CD14-positive monocyte (primary cell): ENCODE measurements around the gene ZNF784. TPM values are rescaled to one million over a fixed set of nuclear protein-coding genes. Genes with fewer than 3 reads are reported as not detected.
A peak's percentile ranks its signal among the peaks of the same experiment; 100 is the strongest.

Experiments used
- DNase-seq, 3 donors: peaks; one replicate each; pipeline ENCODE4 v3.0.0-alpha.2; 2011 to 2022
- H2AFZ ChIP-seq: 2 replicates; pipeline ENCODE4 v1.6.0; 2012; ENCODE audit warnings: mild to moderate bottlenecking, low read depth, low read length, inconsistent platforms; ENCODE audit not compliant: insufficient read depth, poor library complexity, severe bottlenecking
- H3K27ac ChIP-seq, 2 donors: 1 replicate in 1 of 2; 2 replicates in 1 of 2; pipeline ENCODE4 v1.5.1; 2012 to 2013; ENCODE audit warnings: low read length in 2 of 2, control low read depth in 1 of 2, inconsistent platforms in 1 of 2, low read depth in 1 of 2, mild to moderate bottlenecking in 1 of 2
- H3K27me3 ChIP-seq, 2 donors: one replicate each; pipeline versions ENCODE4 v1.6.0 to v1.6.1; 2011 to 2013; ENCODE audit warnings: low read length in 2 of 2; ENCODE audit not compliant: control insufficient read depth in 2 of 2, insufficient read depth in 2 of 2
- H3K36me3 ChIP-seq, 2 donors: replicated peaks in 1 of 2; 1 replicate in 1 of 2; 2 replicates in 1 of 2; pipeline versions ENCODE4 v1.5.1 to v1.6.1; 2012 to 2013; ENCODE audit warnings: low read length in 2 of 2, control low read depth in 1 of 2, inconsistent platforms in 1 of 2, mild to moderate bottlenecking in 1 of 2; ENCODE audit not compliant: insufficient read depth in 2 of 2, control insufficient read depth in 1 of 2
- H3K4me1 ChIP-seq, 2 donors: 1 replicate in 1 of 2; 2 replicates in 1 of 2; pipeline versions ENCODE4 v1.5.1 to v1.6.1; 2012 to 2013; ENCODE audit warnings: low read length in 2 of 2, control low read depth in 1 of 2, inconsistent platforms in 1 of 2, mild to moderate bottlenecking in 1 of 2, moderate library complexity in 1 of 2; ENCODE audit not compliant: insufficient read depth in 2 of 2, control insufficient read depth in 1 of 2
- H3K4me2 ChIP-seq: replicated peaks from 2 replicates; pipeline ENCODE3; 2012; ENCODE audit warnings: low read length, moderate library complexity, mild to moderate bottlenecking; ENCODE audit not compliant: poor library complexity, severe bottlenecking; ENCODE audit errors: extremely low read depth
- H3K4me3 ChIP-seq, 3 experiments: fragments of 200-600 bp in 1 of 3; sonication (generic) in 1 of 3; replicated peaks in 1 of 3; 1 replicate in 2 of 3; 2 replicates in 1 of 3; pipeline ENCODE4 v1.5.1; 2011 to 2013; ENCODE audit warnings: low read length in 3 of 3, mild to moderate bottlenecking in 3 of 3, control low read depth in 2 of 3, low read depth in 2 of 3, inconsistent platforms in 1 of 3, moderate library complexity in 1 of 3
- H3K79me2 ChIP-seq: 2 replicates; pipeline ENCODE4 v1.6.0; 2012; ENCODE audit warnings: mild to moderate bottlenecking, control low read depth, inconsistent platforms, low read length, moderate library complexity; ENCODE audit not compliant: insufficient read depth
- H3K9ac ChIP-seq: 2 replicates; pipeline ENCODE4 v1.6.0; 2017; ENCODE audit warnings: low read length, mild to moderate bottlenecking; ENCODE audit not compliant: insufficient read depth, poor library complexity, severe bottlenecking
- H3K9me3 ChIP-seq, 2 donors: replicated peaks in 1 of 2; 1 replicate in 1 of 2; 2 replicates in 1 of 2; pipeline versions ENCODE4 v1.5.1 to v1.6.1; 2012 to 2013; ENCODE audit warnings: low read length in 2 of 2, control low read depth in 1 of 2; ENCODE audit not compliant: control insufficient read depth in 1 of 2, insufficient read depth in 1 of 2
- H4K20me1 ChIP-seq: 2 replicates; pipeline ENCODE4 v1.6.0; 2012; ENCODE audit warnings: mild to moderate bottlenecking, low read length, control low read depth, moderate library complexity; ENCODE audit not compliant: insufficient read depth
- H3K27ac Mint-ChIP-seq, 7 donors: one replicate each; pipeline ENCODE4 v1.8.0; 2020; ENCODE audit warnings: mild to moderate bottlenecking in 7 of 7, mixed read lengths in 7 of 7, moderate library complexity in 6 of 7, inconsistent platforms in 2 of 7
- H3K27me3 Mint-ChIP-seq, 3 donors: one replicate each; pipeline ENCODE4 v1.8.0; 2021 to 2022; ENCODE audit warnings: low read depth in 3 of 3, mild to moderate bottlenecking in 3 of 3, mixed read lengths in 3 of 3, moderate library complexity in 3 of 3, inconsistent platforms in 1 of 3
- H3K36me3 Mint-ChIP-seq, 2 donors: one replicate each; pipeline ENCODE4 v1.8.0; 2020; ENCODE audit warnings: mixed read lengths in 2 of 2, inconsistent platforms in 1 of 2, mild to moderate bottlenecking in 1 of 2
- H3K4me1 Mint-ChIP-seq: one replicate; pipeline ENCODE4 v1.8.0; 2020; ENCODE audit warnings: mild to moderate bottlenecking, mixed read lengths
- H3K4me3 Mint-ChIP-seq, 2 donors: one replicate each; pipeline ENCODE4 v1.8.0; 2020; ENCODE audit warnings: mild to moderate bottlenecking in 2 of 2, mixed read lengths in 2 of 2, moderate library complexity in 1 of 2
- H3K9me3 Mint-ChIP-seq, 7 donors: one replicate each; pipeline ENCODE4 v1.8.0; 2020 to 2022; ENCODE audit warnings: mixed read lengths in 7 of 7, mild to moderate bottlenecking in 6 of 7, moderate library complexity in 6 of 7, inconsistent platforms in 2 of 7
- CTCF ChIP-seq: fragments of 200-600 bp; IDR thresholded peaks from one replicate; pipeline ENCODE4 v1.8.0; 2022; ENCODE audit warnings: antibody characterized with exemption, mild to moderate bottlenecking
- WGBS: methylation state at CpG from one replicate; pipeline ENCODE4 v1.1.5; 2013; ENCODE audit warnings: missing lambda C conversion rate; ENCODE audit not compliant: insufficient coverage; 5-methylcytosine and 5-hydroxymethylcytosine counted together
- intact Hi-C, 2 donors: fragments of 100-400 bp; cut with micrococcal nuclease; formaldehyde crosslinking; loops; one replicate each; pipeline versions ENCODE4 v1.15.0 to v1.15.1; 2023
- polyA plus RNA-seq, 3 donors: library from polyadenylated mRNA; depleted of rRNA in 1 of 3; unstranded in 2 of 3; stranded (reverse) in 1 of 3; fragments of 300-500 nt in 2 of 3; fragments of >200 nt in 1 of 3; fragmentation: Illumina TruSeq in 2 of 3; gene quantifications; 1 replicate in 2 of 3; 2 replicates in 1 of 3; pipeline ENCODE4 v1.2.3, GENCODE V29; 2012 to 2021

The ZNF784 gene
- polyA plus RNA-seq, 3 donors = 1.5 to 5.5 (median 2.4) TPM

- H3K27me3 Mint-ChIP-seq = peaks cover 5 to 28% (median 23%) of the 10 kb centered on the region in 3 donors
- H3K4me1 Mint-ChIP-seq = peaks cover 60% of the 10 kb centered on the region
- Histone ChIP-seq H3K4me1 (peaks cover 61 to 76% of the 10 kb centered on the region in 2 donors), H4K20me1 (peaks cover 16% of the 10 kb centered on the region), H3K4me2 (peak overlapping the region; percentile 96), H3K9me3 (peaks cover 0 to 3% of the 10 kb centered on the region in 2 donors), H3K27ac (peak overlapping the region; percentile 28 to 91), H3K36me3 (peaks cover 11 to 13% of the 10 kb centered on the region in 2 donors), H2AFZ (peak overlapping the region; percentile 74), H3K4me3 (peak overlapping the region; percentile 46 to 83 (median 59)), H3K9ac (peak overlapping the region; percentile 74), H3K79me2 (peaks cover 31% of the 10 kb centered on the region), H3K27me3 (peaks cover 0 to 5% of the 10 kb centered on the region in 2 donors)
- DNase-seq = no peak
- TF ChIP-seq CTCF = no peak
- H3K9me3 Mint-ChIP-seq = peaks cover 0 to 7% (median 5%) of the 10 kb centered on the region in 7 donors
- peaks cover 10 to 24% of the 10 kb centered on the region in 2 donors for H3K36me3 Mint-ChIP-seq
- intact Hi-C loops = loop anchor here in 1 of 2 donors (5.0 kb wide), 1 partner anchor 37 kb away; the partner anchor contains the start of gene ZNF865
- H3K4me3 Mint-ChIP-seq = peak overlapping the region; percentile 87 to 91
- WGBS = under 1% methylated on average over 15 of the region's 15 CpGs
- H3K27ac Mint-ChIP-seq = peak overlapping the region; percentile 53 to 91 (median 82)
These were observed 19.5 kb upstream of the ZNF784 start for GRCh38 chr19:55643887-55644176.

GRCh38 chr19:55643003-55643886 is 18.9 kb upstream of the ZNF784 start, which contains the start of gene ZNF581:
Gene ZNF581 (plus strand): TSS chr19:55643649. CDS start chr19:55644572, 923 bp downstream.
- DNase-seq = peak; percentile 69 to 90 (median 77)
- H3K27ac ChIP-seq = peak within 1 kb of the TSS; percentile 28 to 91
- peak within 1 kb of the TSS; percentile 74 for H2AFZ ChIP-seq
- intact Hi-C loops = loop anchor here in 1 of 2 donors (5.0 kb wide), 1 partner anchor 36 kb away; the partner anchor contains the start of gene ZNF865
- Mint-ChIP-seq H3K27ac (peak within 1 kb of the TSS; percentile 80 to 92 (median 87)), H3K36me3 (peaks cover 13 to 28% of the 10 kb centered on the region in 2 donors), H3K27me3 (peaks cover 4 to 24% (median 23%) of the 10 kb centered on the region in 3 donors), H3K4me1 (peaks cover 58% of the 10 kb centered on the region), H3K9me3 (peaks cover 0 to 7% (median 3%) of the 10 kb centered on the region in 7 donors), H3K4me3 (peak within 1 kb of the TSS; percentile 87 to 97)
- peaks cover 0 to 5% of the 10 kb centered on the region in 2 donors for H3K27me3 ChIP-seq
- H3K79me2 ChIP-seq = peaks cover 36% of the 10 kb centered on the region
- H3K36me3 ChIP-seq = peaks cover 11 to 13% of the 10 kb centered on the region in 2 donors
- peaks cover 16% of the 10 kb centered on the region for H4K20me1 ChIP-seq
- H3K4me1 ChIP-seq = peaks cover 55 to 70% of the 10 kb centered on the region in 2 donors
- peak within 1 kb of the TSS; percentile 74 for H3K9ac ChIP-seq
- no peak for TF ChIP-seq CTCF
- 1% methylated on average over 26 of the region's 56 CpGs for WGBS
- H3K4me3 ChIP-seq = peak within 1 kb of the TSS; percentile 46 to 83 (median 67)
- H3K9me3 ChIP-seq = peaks cover 0 to 3% of the 10 kb centered on the region in 2 donors
- peak within 1 kb of the TSS; percentile 96 for H3K4me2 ChIP-seq
